Endothelial cell of umbilical vein (primary cell): Measurements from ENCODE around the gene PRDX1. TPM values are rescaled to one million over a fixed set of nuclear protein-coding genes. Genes with fewer than 3 reads are reported as not detected.
A peak's percentile ranks its signal among the peaks of the same experiment; 100 is the strongest.
"Not testable (repeated sequence)": the region's sequence is repeated elsewhere in the genome, so short reads cannot be mapped to it uniquely, and the experiment has no call there.

ENCODE experiments used
- BruUV-seq: library from RNA; stranded (reverse); fragments of 400-500 nt; replicated peaks from 2 replicates; lab custom pipeline; 2021; lab: Mats Ljungman, UMichigan
- CTCF ChIA-PET: fragments of 300-600, 350-600 bp; sonication (Branson Sonifier 250); formaldehyde crosslinking; loops from one replicate; lab custom pipeline; 2021; ENCODE audit warnings: antibody characterized with exemption, inconsistent platforms; lab: Charles Lee
- POLR2A ChIA-PET: fragments of 300-600, 350-600 bp; sonication (Branson Sonifier 250); formaldehyde crosslinking; loops from one replicate; lab custom pipeline; 2021; ENCODE audit warnings: antibody characterized with exemption, inconsistent platforms; lab: Charles Lee
- DNase-seq: peaks from one replicate; pipeline ENCODE4 v3.0.0-alpha.2; 2011; ENCODE audit warnings: low read depth, low spot score
- FAIRE-seq: peaks from 2 replicates; lab custom pipeline; 2011; peaks lifted over from hg19 to GRCh38; lab: Jason Lieb, UNC
- H2AFZ ChIP-seq: 2 replicates; pipeline ENCODE4 v1.6.0; 2012; ENCODE audit warnings: low read depth, low read length, control low read depth, inconsistent platforms
- H3K27ac ChIP-seq: 2 replicates; pipeline ENCODE4 v1.5.1; 2011; ENCODE audit warnings: low read depth, mild to moderate bottlenecking, control low read depth, low read length, moderate library complexity; ENCODE audit not compliant: insufficient read depth
- H3K27me3 ChIP-seq, 2 experiments: 2 replicates each; pipeline versions ENCODE4 v1.6.0 to v1.6.1; 2011; ENCODE audit warnings: low read length in 2 of 2, mixed read lengths in 1 of 2; ENCODE audit not compliant: control insufficient read depth in 2 of 2, insufficient read depth in 2 of 2
- H3K36me3 ChIP-seq, 2 experiments: 2 replicates in 1 of 2; 3 replicates in 1 of 2; pipeline ENCODE4 v1.5.1; 2011; ENCODE audit warnings: low read length in 2 of 2, mild to moderate bottlenecking in 1 of 2, moderate library complexity in 1 of 2; ENCODE audit not compliant: control insufficient read depth in 2 of 2, insufficient read depth in 2 of 2; ENCODE audit errors: extremely low read depth in 1 of 2
- H3K4me1 ChIP-seq: 3 replicates; pipeline ENCODE4 v1.5.1; 2011; ENCODE audit warnings: mild to moderate bottlenecking, low read length; ENCODE audit not compliant: control insufficient read depth, insufficient read depth; ENCODE audit errors: extremely low read depth
- H3K4me2 ChIP-seq: 2 replicates; pipeline ENCODE4 v1.6.1; 2011; ENCODE audit warnings: low read length, control low read depth, mixed read lengths; ENCODE audit not compliant: insufficient read depth
- H3K4me3 ChIP-seq, 3 experiments: fragments of 200-600 bp in 1 of 3; sonication (generic), shearing (Covaris generic) in 1 of 3; replicated peaks in 1 of 3; 2 replicates each; pipeline ENCODE4 v1.5.1; 2011 to 2016; ENCODE audit warnings: control low read depth in 3 of 3, low read length in 3 of 3, mild to moderate bottlenecking in 2 of 3, inconsistent platforms in 1 of 3, low read depth in 1 of 3, moderate library complexity in 1 of 3; ENCODE audit not compliant: insufficient read depth in 1 of 3
- H3K79me2 ChIP-seq: 2 replicates; pipeline ENCODE4 v1.6.0; 2012; ENCODE audit warnings: low read length, inconsistent platforms; ENCODE audit not compliant: control insufficient read depth, insufficient read depth
- H3K9ac ChIP-seq: replicated peaks from 2 replicates; pipeline ENCODE3; 2011; ENCODE audit warnings: low read length, control low read depth; ENCODE audit not compliant: insufficient read depth; ENCODE audit errors: extremely low read depth
- H3K9me1 ChIP-seq: replicated peaks from 3 replicates; pipeline ENCODE4 v1.6.0; 2011; ENCODE audit warnings: mild to moderate bottlenecking, low read length; ENCODE audit not compliant: control insufficient read depth, insufficient read depth; ENCODE audit errors: extremely low read depth
- H3K9me3 ChIP-seq: replicated peaks from 2 replicates; pipeline ENCODE4 v1.5.1; 2012; ENCODE audit warnings: low read length, inconsistent platforms; ENCODE audit not compliant: control insufficient read depth, insufficient read depth
- H4K20me1 ChIP-seq: replicated peaks from 2 replicates; pipeline ENCODE3; 2011; ENCODE audit warnings: mild to moderate bottlenecking, low read length; ENCODE audit not compliant: control insufficient read depth, insufficient read depth; ENCODE audit errors: extremely low read depth
- EZH2 ChIP-seq: IDR thresholded peaks from 2 replicates; pipeline ENCODE4 v1.6.1; 2012; ENCODE audit warnings: borderline replicate concordance, low read depth, mild to moderate bottlenecking, moderate library complexity, low read length, inconsistent platforms; ENCODE audit not compliant: severe bottlenecking
- MYC ChIP-seq: IDR thresholded peaks from one replicate; pipeline ENCODE4 v1.6.1; 2011; ENCODE audit warnings: mild to moderate bottlenecking, low read depth, low read length
- dilution Hi-C: fragments of 300-500 bp; cut with MboI; formaldehyde crosslinking; loops from one replicate; pipeline ENCODE4 v1.15.0; 2019; ENCODE audit warnings: low sequenced_read_pairs; ENCODE audit not compliant: extremely low pct_ligation_motif_present
- intact Hi-C: fragments of 100-400 bp; cut with micrococcal nuclease; formaldehyde crosslinking; loops from one replicate; pipeline ENCODE4 v1.10.0; 2022
- polyA plus RNA-seq, 4 experiments: library from polyadenylated mRNA; depleted of rRNA in 3 of 4; stranded (reverse) in 3 of 4; unstranded in 1 of 4; fragments of >200 nt; gene quantifications; 2 replicates each; pipeline versions ENCODE4 v1.2.1 to v1.2.3, GENCODE V29; 2011 to 2012; ENCODE audit warnings: missing spikeins in 1 of 4
- total RNA-seq: library from RNA; stranded (reverse); gene quantifications from 2 replicates; pipeline ENCODE4 v1.2.3, GENCODE V29; 2021
- TF ChIP-seq, protein P1 (sequence below): IDR thresholded peaks from 2 replicates; pipeline ENCODE4 v1.6.1; 2011; ENCODE audit not compliant: insufficient read depth, insufficient read length

PRDX1 gene
- total and polyA plus RNA-seq, 2 donors (not counting 3 experiments of a cell fraction or from before 2014, with no cell fraction given) = 622 to 685 TPM

DNA sequence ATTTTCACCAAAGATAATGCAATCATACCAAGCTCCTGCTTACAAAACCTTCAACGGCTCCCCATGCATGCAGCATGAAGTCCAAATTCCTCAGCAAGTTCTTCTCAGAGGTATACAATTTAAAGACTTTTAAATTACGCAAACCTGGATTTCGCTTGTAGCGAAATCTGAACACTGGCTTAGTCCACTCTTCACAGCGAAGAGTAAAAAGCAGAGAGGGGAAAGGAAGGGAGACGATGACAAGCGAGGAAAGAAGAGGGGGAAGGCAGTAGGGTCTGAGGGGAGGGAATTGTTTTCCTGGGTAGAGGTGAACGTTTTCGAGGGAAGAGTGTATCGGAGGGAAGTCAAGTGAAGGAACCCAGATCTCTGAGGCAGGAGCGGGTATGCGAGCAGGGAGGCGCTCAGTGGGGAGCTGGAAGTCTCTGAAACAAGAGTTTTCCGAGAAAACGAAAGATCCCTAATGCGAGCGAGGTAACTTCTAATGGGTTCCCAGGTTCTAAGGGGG, 31.5 kb downstream of the PRDX1 start:
- no peaks in the 10 kb centered on the region for H3K9me3 ChIP-seq
- no peaks in the 10 kb centered on the region for H4K20me1 ChIP-seq
- TF ChIP-seq MYC (no peak), EZH2 (peak; percentile 27)
- TF ChIP-seq, protein P1, sequence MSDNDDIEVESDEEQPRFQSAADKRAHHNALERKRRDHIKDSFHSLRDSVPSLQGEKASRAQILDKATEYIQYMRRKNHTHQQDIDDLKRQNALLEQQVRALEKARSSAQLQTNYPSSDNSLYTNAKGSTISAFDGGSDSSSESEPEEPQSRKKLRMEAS = no peak
- FAIRE-seq (no peak), DNase-seq (peak; percentile 44)
- H3K79me2 ChIP-seq = no peaks in the 10 kb centered on the region
- H3K4me2 ChIP-seq = peak overlapping the region; percentile 72
- dilution Hi-C loops (loop anchor here (25.0 kb wide), 1 partner anchor 128 kb away; no protein-coding TSS in a partner anchor), intact Hi-C loops (loop anchor here (10.0 kb wide), 1 partner anchor 655 kb away; no protein-coding TSS in a partner anchor)
- H3K27me3 ChIP-seq = peaks cover 8 to 10% of the 10 kb centered on the region in 2 experiments
- H3K9me1 ChIP-seq = no peaks in the 10 kb centered on the region
- peak overlapping the region; percentile 50 for H3K9ac ChIP-seq
- peaks cover 6% of the 10 kb centered on the region for H3K4me1 ChIP-seq
- no peak overlapping the region for H3K27ac ChIP-seq
- peak overlapping the region; percentile 97 for H2AFZ ChIP-seq
- ChIA-PET CTCF (interaction anchor here (0.8 to 9.8 kb wide), 10 partner anchors 10 to 690 kb away, joined by 3 to 457 read pairs (median 16); partner anchors contain the start of genes CCDC163, HECTD3, MMACHC and MUTYH), POLR2A (interaction anchor here (1.0 to 4.3 kb wide), 3 partner anchors 10 to 151 kb away, joined by 3 to 28 read pairs (median 4); partner anchors contain the start of genes CCDC163, MMACHC, PRDX1 and TOE1)
- H3K4me3 ChIP-seq = peak overlapping the region; percentile 49 to 63 (median 56)
- H3K36me3 ChIP-seq = no peaks in the 10 kb centered on the region
- BruUV-seq = no TSS peak

DNA sequence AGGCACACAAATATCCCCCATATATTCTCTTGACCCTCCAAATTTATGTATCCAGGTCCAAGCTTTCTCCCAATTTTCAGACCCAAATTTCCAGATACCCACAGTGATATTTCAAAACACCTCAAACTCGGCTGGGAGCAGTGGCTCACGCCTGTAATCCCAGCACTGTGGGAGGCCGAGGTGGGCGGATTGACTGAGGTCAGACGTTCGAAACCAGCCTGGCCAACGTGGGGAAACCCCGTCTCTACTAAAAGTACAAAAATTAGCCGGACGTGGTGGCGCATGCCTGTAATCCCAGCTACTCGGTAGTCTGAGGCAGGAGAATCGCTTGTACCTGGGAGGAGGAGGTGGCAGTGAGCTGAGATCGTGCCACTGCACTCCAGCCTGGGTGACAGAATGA, 32.3 kb downstream of the PRDX1 start:
- H3K4me1 ChIP-seq, H3K27ac ChIP-seq, H3K36me3 ChIP-seq, H3K4me2 ChIP-seq, H2AFZ ChIP-seq, H3K27me3 ChIP-seq, H3K9me1 ChIP-seq, H3K9me3 ChIP-seq, H3K9ac ChIP-seq, DNase-seq, BruUV-seq, H4K20me1 ChIP-seq, H3K79me2 ChIP-seq, H3K4me3 ChIP-seq, intact Hi-C loops, FAIRE-seq: not testable (repeated sequence)
- ChIA-PET POLR2A (interaction anchor here (4.3 kb wide), 1 partner anchor 32 kb away, joined by 28 read pairs; the partner anchor contains the start of gene PRDX1), CTCF (interaction anchor here (1.1 to 9.8 kb wide), 5 partner anchors 13 to 477 kb away, joined by 3 to 457 read pairs (median 30); partner anchors contain the start of genes HECTD3 and UROD)
- dilution Hi-C loops = loop anchor here (25.0 kb wide), 1 partner anchor 127 kb away; no protein-coding TSS in a partner anchor
